Stimulated activated CD8-positive, alpha-beta memory T cell treated with anti-CD3 and anti-CD28 coated beads, Interleukin-4, amount 100 ng/mL, for 48 hours (primary cell): Measurements from ENCODE around the gene MKRN2OS.

Experiments used
- DNase-seq: peaks from one replicate; pipeline ENCODE4 v3.0.0-alpha.2; 2020

MKRN2OS gene

GRCh38 chr3:12512534-12513118 lies 32.7 kb downstream of the MKRN2OS start:
- DNase-seq, result no peak

- no peak for DNase-seq
These were observed 35.8 kb downstream of the MKRN2OS start for GRCh38 chr3:12509466-12509865.

GRCh38 chr3:12508291-12508700 lies 37.0 kb downstream of the MKRN2OS start:
- no peak for DNase-seq

- no peak for DNase-seq
These were observed 37.6 kb downstream of the MKRN2OS start for GRCh38 chr3:12507591-12508281.

GRCh38 chr3:12506201-12506709 lies 39.0 kb downstream of the MKRN2OS start:
- no peak for DNase-seq

GRCh38 chr3:12503126-12503957 lies 42.0 kb downstream of the MKRN2OS start:
- DNase-seq, result no peak

- DNase-seq, result no peak
These were observed 43.8 kb downstream of the MKRN2OS start for GRCh38 chr3:12501360-12502020.

GRCh38 chr3:12499474-12499873 lies 45.8 kb downstream of the MKRN2OS start:
- no peak for DNase-seq

- DNase-seq, result no peak
These were observed 48.9 kb downstream of the MKRN2OS start for GRCh38 chr3:12496453-12496761.

- no peak for DNase-seq
These were observed 49.4 kb downstream of the MKRN2OS start for GRCh38 chr3:12495749-12496452.

- no peak for DNase-seq
These were observed 54.8 kb downstream of the MKRN2OS start for GRCh38 chr3:12490547-12490946.

- DNase-seq, result no peak
These were observed 55.5 kb downstream of the MKRN2OS start for GRCh38 chr3:12489832-12490231.
